GM21526 (cell line): ENCODE measurements around the gene GALM.
"Not testable (repeated sequence)": the region's sequence is repeated elsewhere in the genome, so short reads cannot be mapped to it uniquely, and the experiment has no call there.

ENCODE experiments used
- ATAC-seq: cut with Tn5 transposase; IDR thresholded peaks from one replicate; pipeline ENCODE4 v1.9.1; 2021; ENCODE audit warnings: moderate library complexity; ENCODE audit not compliant: unreplicated experiment, low FRiP score

GALM gene

GRCh38 chr2:38708900-38709566, 43.1 kb downstream of the GALM start:
- ATAC-seq, result no peak

- peak; percentile 57 for ATAC-seq
These were observed 43.8 kb downstream of the GALM start for GRCh38 chr2:38709567-38710194.

- ATAC-seq, result no peak
These were observed 45.6 kb downstream of the GALM start for GRCh38 chr2:38711558-38711957.

- ATAC-seq, result no peak
These were observed 46.5 kb downstream of the GALM start for GRCh38 chr2:38712413-38712812.

- ATAC-seq, result no peak
These were observed 47.0 kb downstream of the GALM start for GRCh38 chr2:38712871-38713270.

GRCh38 chr2:38713338-38713737, 47.4 kb downstream of the GALM start:
- no peak for ATAC-seq

- ATAC-seq, result not testable (repeated sequence)
These were observed 49.0 kb downstream of the GALM start for GRCh38 chr2:38714941-38715340.

GRCh38 chr2:38716185-38716584, 50.3 kb downstream of the GALM start:
- no peak for ATAC-seq

GRCh38 chr2:38718601-38719000, 52.7 kb downstream of the GALM start:
- ATAC-seq, result no peak

- ATAC-seq, result no peak
These were observed 53.8 kb downstream of the GALM start for GRCh38 chr2:38719706-38720105.

- ATAC-seq, result no peak
These were observed 54.8 kb downstream of the GALM start for GRCh38 chr2:38720613-38721241.

- no peak for ATAC-seq
These were observed 56.6 kb downstream of the GALM start for GRCh38 chr2:38722271-38723061.

- no peak for ATAC-seq
These were observed 57.3 kb downstream of the GALM start for GRCh38 chr2:38723173-38723572.

- no peak for ATAC-seq
These were observed 61.7 kb downstream of the GALM start for GRCh38 chr2:38727661-38728060.

- ATAC-seq, result no peak
These were observed 62.8 kb downstream of the GALM start for GRCh38 chr2:38728694-38729093.

GRCh38 chr2:38731090-38731489, 65.2 kb downstream of the GALM start:
- ATAC-seq, result no peak

GRCh38 chr2:38731684-38732221, 65.8 kb downstream of the GALM start:
- no peak for ATAC-seq

- ATAC-seq, result no peak
These were observed 67.5 kb downstream of the GALM start for GRCh38 chr2:38733300-38733971.

GRCh38 chr2:38734299-38735058, 68.6 kb downstream of the GALM start:
- ATAC-seq, result no peak

GRCh38 chr2:38735999-38736320, 70.0 kb downstream of the GALM start:
- ATAC-seq, result no peak
